Astrocyte (in vitro differentiated cells and primary cell): ENCODE results near the gene FAU. TPM values are rescaled to one million over a fixed set of nuclear protein-coding genes. Genes with fewer than 3 reads are reported as not detected.

Source experiments
- DNase-seq: peaks from one replicate; pipeline ENCODE4 v3.0.0-alpha.2; 2010; ENCODE audit warnings: low read depth
- FAIRE-seq: peaks from 2 replicates; lab custom pipeline; 2011; peaks lifted over from hg19 to GRCh38; lab: Jason Lieb, UNC
- H2AFZ ChIP-seq: 2 replicates; pipeline ENCODE4 v1.6.0; 2012; ENCODE audit warnings: low read depth, low read length, inconsistent platforms
- H3K27ac ChIP-seq: 2 replicates; pipeline ENCODE4 v1.5.1; 2011; ENCODE audit warnings: low read depth, low read length, inconsistent platforms
- H3K27me3 ChIP-seq: 2 replicates; pipeline ENCODE4 v1.6.0; 2011; ENCODE audit warnings: low read length, inconsistent platforms; ENCODE audit not compliant: insufficient read depth
- H3K36me3 ChIP-seq: 2 replicates; pipeline ENCODE4 v1.5.1; 2011; ENCODE audit warnings: low read length, inconsistent platforms; ENCODE audit not compliant: insufficient read depth
- H3K4me1 ChIP-seq: 2 replicates; pipeline ENCODE4 v1.5.1; 2011; ENCODE audit warnings: low read length, inconsistent platforms; ENCODE audit not compliant: insufficient read depth
- H3K4me2 ChIP-seq: 2 replicates; pipeline ENCODE4 v1.6.0; 2012; ENCODE audit warnings: low read length, inconsistent platforms
- H3K4me3 ChIP-seq: 2 replicates; pipeline ENCODE4 v1.5.1; 2011; ENCODE audit warnings: low read depth, mild to moderate bottlenecking, low read length, inconsistent platforms; ENCODE audit not compliant: insufficient read depth
- H3K79me2 ChIP-seq: 2 replicates; pipeline ENCODE4 v1.6.0; 2012; ENCODE audit warnings: mild to moderate bottlenecking, low read length, inconsistent platforms; ENCODE audit not compliant: insufficient read depth
- H3K9ac ChIP-seq: 2 replicates; pipeline ENCODE4 v1.6.0; 2012; ENCODE audit warnings: mild to moderate bottlenecking, low read length, inconsistent platforms
- H3K9me3 ChIP-seq: 2 replicates; pipeline ENCODE4 v1.5.1; 2012; ENCODE audit warnings: low read depth, mild to moderate bottlenecking, low read length, inconsistent platforms; ENCODE audit not compliant: insufficient read depth
- H4K20me1 ChIP-seq: 2 replicates; pipeline ENCODE4 v1.6.0; 2012; ENCODE audit warnings: low read length, inconsistent platforms; ENCODE audit not compliant: insufficient read depth
- H3K27ac Mint-ChIP-seq: one replicate; pipeline ENCODE4 v1.8.0; 2021; ENCODE audit warnings: mild to moderate bottlenecking, mixed read lengths; ENCODE audit not compliant: unreplicated experiment
- H3K27me3 Mint-ChIP-seq: one replicate; pipeline ENCODE4 v1.8.0; 2021; ENCODE audit warnings: low read depth, mixed read lengths; ENCODE audit not compliant: unreplicated experiment
- H3K36me3 Mint-ChIP-seq: one replicate; pipeline ENCODE4 v1.8.0; 2021; ENCODE audit warnings: low read depth, mixed read lengths; ENCODE audit not compliant: unreplicated experiment
- H3K4me1 Mint-ChIP-seq: one replicate; pipeline ENCODE4 v1.8.0; 2021; ENCODE audit warnings: low read depth, mixed read lengths; ENCODE audit not compliant: unreplicated experiment
- H3K4me3 Mint-ChIP-seq: one replicate; pipeline ENCODE4 v1.8.0; 2021; ENCODE audit warnings: mild to moderate bottlenecking, moderate library complexity, mixed read lengths; ENCODE audit not compliant: unreplicated experiment
- H3K9me3 Mint-ChIP-seq: one replicate; pipeline ENCODE4 v1.8.0; 2021; ENCODE audit warnings: mild to moderate bottlenecking, mixed read lengths; ENCODE audit not compliant: unreplicated experiment
- EZH2 ChIP-seq: IDR thresholded peaks from 2 replicates; pipeline ENCODE4 v1.6.1; 2012; ENCODE audit warnings: mild to moderate bottlenecking, low read length, inconsistent platforms; ENCODE audit not compliant: insufficient read depth
- total RNA-seq: library from RNA; stranded (reverse); gene quantifications from 2 replicates; pipeline ENCODE4 v1.2.1, GENCODE V29; 2021
- TF ChIP-seq, protein P1 (sequence below): IDR thresholded peaks from 2 replicates; pipeline ENCODE4 v1.5.1; 2011; ENCODE audit warnings: low read depth, mild to moderate bottlenecking, inconsistent platforms, low read length, moderate library complexity; ENCODE audit not compliant: insufficient read depth

FAU gene
- total RNA-seq, 1 donor from 2014 or later = 694 TPM

DNA sequence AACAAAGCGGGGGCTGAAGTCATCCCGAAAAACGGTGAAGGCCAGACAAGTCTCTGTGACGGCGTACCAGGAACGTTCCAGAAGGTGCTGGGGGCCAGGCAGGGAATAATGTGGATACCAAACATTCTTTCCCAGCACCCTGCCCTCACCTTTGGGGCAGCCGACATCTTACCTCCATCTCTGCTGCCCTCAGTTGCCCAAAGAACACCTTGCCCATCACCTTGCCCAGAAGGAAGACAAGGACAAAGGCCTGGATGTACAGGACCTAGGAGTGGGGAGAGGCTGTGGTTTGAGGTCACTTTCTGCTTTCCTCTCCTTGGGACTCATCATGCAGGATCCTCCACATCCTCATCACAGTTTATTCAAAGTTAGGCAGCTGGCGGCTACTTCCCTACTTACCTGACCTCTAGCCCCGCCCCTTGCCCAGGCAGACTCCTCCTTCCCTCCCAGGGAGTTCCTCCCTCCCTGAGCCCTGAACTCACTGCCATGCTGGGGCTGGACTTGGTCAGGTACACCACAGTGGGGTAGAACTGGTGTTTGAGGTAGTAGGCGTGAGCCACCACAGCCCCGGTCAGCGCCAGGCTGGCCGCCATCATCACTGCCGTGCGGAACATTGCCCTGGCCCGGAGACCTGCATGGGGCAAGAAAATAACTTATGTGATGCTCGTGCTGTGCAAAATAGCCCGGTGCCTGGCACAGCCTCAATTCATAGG lies 11.2 kb upstream of the FAU start:
- Histone ChIP-seq H3K36me3 (peaks cover 26% of the 10 kb centered on the region), H3K4me1 (peaks cover 13% of the 10 kb centered on the region), H3K4me2 (peak overlapping the region; percentile 98), H3K79me2 (peaks cover 38% of the 10 kb centered on the region), H3K4me3 (peak overlapping the region; percentile 88), H2AFZ (no peak overlapping the region), H3K9me3 (no peaks in the 10 kb centered on the region), H3K9ac (peak overlapping the region; percentile 98), H4K20me1 (peaks cover 55% of the 10 kb centered on the region), H3K27ac (peak overlapping the region; percentile 99), H3K27me3 (no peaks in the 10 kb centered on the region)
- Mint-ChIP-seq H3K36me3 (peaks cover 14% of the 10 kb centered on the region), H3K27ac (peak overlapping the region; percentile 100), H3K27me3 (no peaks in the 10 kb centered on the region), H3K4me1 (peaks cover 8% of the 10 kb centered on the region), H3K9me3 (no peaks in the 10 kb centered on the region), H3K4me3 (peak overlapping the region; percentile 99)
- no peak for TF ChIP-seq EZH2
- TF ChIP-seq, protein P1, sequence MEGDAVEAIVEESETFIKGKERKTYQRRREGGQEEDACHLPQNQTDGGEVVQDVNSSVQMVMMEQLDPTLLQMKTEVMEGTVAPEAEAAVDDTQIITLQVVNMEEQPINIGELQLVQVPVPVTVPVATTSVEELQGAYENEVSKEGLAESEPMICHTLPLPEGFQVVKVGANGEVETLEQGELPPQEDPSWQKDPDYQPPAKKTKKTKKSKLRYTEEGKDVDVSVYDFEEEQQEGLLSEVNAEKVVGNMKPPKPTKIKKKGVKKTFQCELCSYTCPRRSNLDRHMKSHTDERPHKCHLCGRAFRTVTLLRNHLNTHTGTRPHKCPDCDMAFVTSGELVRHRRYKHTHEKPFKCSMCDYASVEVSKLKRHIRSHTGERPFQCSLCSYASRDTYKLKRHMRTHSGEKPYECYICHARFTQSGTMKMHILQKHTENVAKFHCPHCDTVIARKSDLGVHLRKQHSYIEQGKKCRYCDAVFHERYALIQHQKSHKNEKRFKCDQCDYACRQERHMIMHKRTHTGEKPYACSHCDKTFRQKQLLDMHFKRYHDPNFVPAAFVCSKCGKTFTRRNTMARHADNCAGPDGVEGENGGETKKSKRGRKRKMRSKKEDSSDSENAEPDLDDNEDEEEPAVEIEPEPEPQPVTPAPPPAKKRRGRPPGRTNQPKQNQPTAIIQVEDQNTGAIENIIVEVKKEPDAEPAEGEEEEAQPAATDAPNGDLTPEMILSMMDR = no peak
- DNase-seq (no peak), FAIRE-seq (no peak)

GRCh38 chr11:65132238-65132987 lies 10.5 kb upstream of the FAU start:
- H3K9ac ChIP-seq = peak overlapping the region; percentile 98
- no peak overlapping the region for H2AFZ ChIP-seq
- TF ChIP-seq, protein P1 = no peak
- TF ChIP-seq EZH2 = no peak
- peaks cover 28% of the 10 kb centered on the region for H3K36me3 ChIP-seq
- no peak overlapping the region for H3K27ac ChIP-seq
- no peak for DNase-seq
- Mint-ChIP-seq H3K4me1 (peaks cover 8% of the 10 kb centered on the region), H3K9me3 (no peaks in the 10 kb centered on the region), H3K27ac (peak overlapping the region; percentile 66), H3K27me3 (no peaks in the 10 kb centered on the region), H3K4me3 (peak overlapping the region; percentile 99), H3K36me3 (peaks cover 15% of the 10 kb centered on the region)
- peak overlapping the region; percentile 3 for H3K4me3 ChIP-seq
- no peaks in the 10 kb centered on the region for H3K27me3 ChIP-seq
- peaks cover 13% of the 10 kb centered on the region for H3K4me1 ChIP-seq
- H3K4me2 ChIP-seq = peak overlapping the region; percentile 98
- H4K20me1 ChIP-seq = peaks cover 60% of the 10 kb centered on the region
- no peak for FAIRE-seq
- H3K9me3 ChIP-seq = no peaks in the 10 kb centered on the region
- peaks cover 38% of the 10 kb centered on the region for H3K79me2 ChIP-seq
